ENCODE data around the gene TBX4. TPM values are rescaled to one million over a fixed set of nuclear protein-coding genes. Genes with fewer than 3 reads are reported as not detected.

TBX4 gene
- polyA plus RNA-seq, 1 donor = 12.9 TPM

DNA sequence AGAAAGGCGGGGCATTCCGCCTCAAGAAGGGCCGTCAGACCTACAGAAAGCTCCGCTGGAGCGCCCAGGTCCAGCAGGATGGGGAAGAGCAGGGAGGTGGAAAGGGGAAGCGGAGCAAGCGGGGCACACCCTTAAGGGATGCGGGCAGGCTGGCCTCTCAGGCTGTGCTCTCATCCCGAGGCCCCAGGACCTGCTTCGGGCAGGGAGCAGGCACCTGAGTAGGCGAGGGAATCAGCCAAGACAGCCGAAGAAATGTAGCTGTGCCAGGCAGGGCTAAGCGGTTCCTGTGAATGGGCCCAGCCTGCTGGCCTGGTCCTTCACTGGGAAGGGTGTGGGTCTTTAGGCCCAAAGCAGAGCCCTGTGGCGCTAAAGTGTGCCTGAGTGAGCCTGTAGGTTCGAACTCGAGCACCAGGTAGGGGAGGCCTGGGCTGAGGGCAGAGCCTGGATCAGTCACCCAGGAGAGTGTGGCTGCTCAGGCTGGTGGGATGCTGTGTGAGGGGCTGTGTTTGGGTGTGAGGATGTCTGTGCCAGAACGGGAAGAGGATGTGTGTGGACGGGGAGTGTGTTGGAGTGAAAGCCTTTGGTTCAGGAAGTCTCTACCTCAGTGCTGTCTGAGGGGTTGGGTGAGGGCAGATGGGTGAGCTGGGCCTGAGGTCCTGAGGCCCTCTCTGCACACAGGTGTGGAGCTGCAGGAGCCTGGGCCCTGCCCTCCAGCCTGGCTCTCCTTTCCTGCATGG lies 3.3 kb downstream of the TBX4 start:
- no peak for DNase-seq

DNA sequence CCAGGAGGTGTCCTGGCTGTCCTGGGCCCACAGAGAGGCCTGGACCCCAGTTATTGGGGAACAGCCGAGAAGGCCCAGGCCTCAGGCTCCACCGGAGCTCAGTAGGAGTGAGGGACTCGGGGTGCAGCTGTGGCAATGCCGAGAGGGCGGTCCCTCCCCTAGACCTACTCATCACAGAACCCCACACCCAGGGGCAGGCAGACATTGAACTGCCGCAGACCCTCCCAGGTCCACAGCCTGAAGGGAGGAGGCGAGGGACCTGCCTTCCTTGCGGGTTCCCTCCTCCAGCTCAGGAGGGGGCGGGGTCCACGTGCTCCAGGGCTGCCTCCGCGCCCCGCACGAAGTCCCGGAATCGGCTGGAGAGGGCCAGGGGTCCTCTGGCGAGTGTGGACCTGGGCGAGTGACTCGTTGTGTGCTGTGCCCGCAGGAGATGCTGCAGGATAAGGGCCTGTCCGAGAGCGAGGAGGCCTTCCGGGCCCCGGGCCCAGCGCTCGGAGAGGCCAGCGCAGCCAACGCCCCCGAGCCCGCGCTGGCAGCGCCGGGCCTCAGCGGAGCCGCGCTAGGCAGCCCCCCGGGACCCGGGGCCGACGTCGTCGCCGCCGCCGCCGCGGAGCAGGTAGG lies 3.9 kb downstream of the TBX4 start:
- no peak for DNase-seq

GRCh38 chr17:61456688-61457225 lies 4.5 kb downstream of the TBX4 start:
- no peak for DNase-seq

GRCh38 chr17:61457226-61457983 lies 5.2 kb downstream of the TBX4 start:
- DNase-seq = no peak

GRCh38 chr17:61458000-61458399 lies 5.8 kb downstream of the TBX4 start:
- no peak for DNase-seq

GRCh38 chr17:61458421-61459141 lies 6.4 kb downstream of the TBX4 start:
- DNase-seq = no peak

GRCh38 chr17:61459142-61459809 lies 7.1 kb downstream of the TBX4 start:
- no peak for DNase-seq

DNA sequence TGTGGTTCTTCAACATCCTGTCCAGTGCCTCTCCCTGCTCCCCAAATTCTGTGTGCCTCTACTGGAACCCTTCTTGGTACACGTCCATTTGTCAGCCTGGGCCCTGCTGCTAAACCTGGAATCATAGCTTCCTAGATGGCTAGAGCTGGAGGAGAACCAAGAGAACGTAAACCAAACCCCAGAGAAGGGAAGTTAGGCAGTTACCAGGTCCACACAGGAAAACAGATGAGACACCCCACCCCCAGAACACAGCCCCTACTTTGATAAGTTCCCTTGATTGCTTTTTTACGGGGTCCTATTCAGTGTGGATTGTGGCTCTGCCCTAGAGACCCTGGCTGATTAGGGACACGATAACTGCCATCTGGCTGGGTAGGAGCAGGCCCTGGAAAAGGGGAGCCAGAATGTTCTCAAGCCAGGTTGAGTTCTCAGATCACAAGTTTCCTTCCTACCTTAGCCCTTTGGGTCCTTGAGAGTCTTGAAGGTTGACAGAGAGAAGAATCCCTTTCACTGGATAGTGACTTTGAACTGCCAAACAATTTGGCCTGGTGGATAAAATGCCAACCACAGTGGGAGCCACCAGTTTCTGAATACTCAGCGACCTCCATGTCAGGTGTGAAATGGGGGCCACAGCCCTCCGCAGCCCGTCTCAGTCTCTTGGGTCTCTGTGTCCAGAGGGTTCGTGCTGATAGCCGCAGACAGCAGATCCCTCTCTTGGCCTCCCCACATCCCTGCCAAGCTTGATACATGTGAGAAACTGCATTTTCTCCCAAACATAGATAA lies 7.9 kb downstream of the TBX4 start:
- DNase-seq = no peak

- DNase-seq = no peak
Observed at GRCh38 chr17:61460796-61461585, 8.8 kb downstream of the TBX4 start.

GRCh38 chr17:61461586-61461966 lies 9.4 kb downstream of the TBX4 start:
- no peak for DNase-seq

DNA sequence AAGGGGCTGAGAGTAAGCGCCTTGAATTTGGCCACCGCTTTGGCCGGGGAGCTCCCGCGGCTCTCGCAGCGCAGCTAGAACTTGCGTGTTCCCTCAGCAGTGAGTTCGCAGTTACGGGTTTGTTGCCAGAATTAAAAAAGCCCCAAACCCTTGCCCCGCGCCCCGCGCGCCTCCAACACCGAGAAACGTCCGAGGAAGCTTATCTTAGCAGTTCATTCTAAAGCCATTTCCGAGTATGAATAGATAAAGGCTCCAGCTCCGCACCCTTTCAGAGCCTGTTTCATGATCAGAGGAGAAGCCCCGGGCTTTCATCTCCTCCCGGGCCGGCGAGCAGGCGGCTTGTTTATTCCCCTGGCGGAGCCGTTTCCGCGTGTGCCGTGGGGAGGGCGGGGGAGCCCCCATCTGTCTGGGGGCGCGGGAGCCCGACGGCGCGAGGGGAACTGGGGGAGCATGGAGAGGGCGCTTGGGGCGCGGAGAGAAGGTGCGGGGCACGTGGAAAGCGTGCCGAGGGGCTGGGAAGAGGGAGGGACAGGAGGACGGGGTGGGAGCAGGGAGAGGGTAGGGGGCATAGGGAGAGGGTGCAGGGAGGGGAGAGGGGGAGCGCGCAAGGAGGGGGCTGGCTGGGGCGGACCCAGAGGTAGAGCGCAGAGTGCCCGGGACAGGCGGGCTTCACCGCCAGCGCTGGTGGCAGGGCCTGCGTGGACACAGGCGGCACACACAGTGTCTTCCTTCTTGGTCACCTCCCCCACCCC lies 9.9 kb downstream of the TBX4 start:
- no peak for DNase-seq

- DNase-seq = no peak
Observed at GRCh38 chr17:61462719-61463315, 10.6 kb downstream of the TBX4 start.

GRCh38 chr17:61463316-61464129 lies 11.3 kb downstream of the TBX4 start:
- no peak for DNase-seq

GRCh38 chr17:61464130-61464842 lies 12.1 kb downstream of the TBX4 start:
- DNase-seq = no peak

GRCh38 chr17:61464843-61465180 lies 12.6 kb downstream of the TBX4 start:
- no peak for DNase-seq

DNA sequence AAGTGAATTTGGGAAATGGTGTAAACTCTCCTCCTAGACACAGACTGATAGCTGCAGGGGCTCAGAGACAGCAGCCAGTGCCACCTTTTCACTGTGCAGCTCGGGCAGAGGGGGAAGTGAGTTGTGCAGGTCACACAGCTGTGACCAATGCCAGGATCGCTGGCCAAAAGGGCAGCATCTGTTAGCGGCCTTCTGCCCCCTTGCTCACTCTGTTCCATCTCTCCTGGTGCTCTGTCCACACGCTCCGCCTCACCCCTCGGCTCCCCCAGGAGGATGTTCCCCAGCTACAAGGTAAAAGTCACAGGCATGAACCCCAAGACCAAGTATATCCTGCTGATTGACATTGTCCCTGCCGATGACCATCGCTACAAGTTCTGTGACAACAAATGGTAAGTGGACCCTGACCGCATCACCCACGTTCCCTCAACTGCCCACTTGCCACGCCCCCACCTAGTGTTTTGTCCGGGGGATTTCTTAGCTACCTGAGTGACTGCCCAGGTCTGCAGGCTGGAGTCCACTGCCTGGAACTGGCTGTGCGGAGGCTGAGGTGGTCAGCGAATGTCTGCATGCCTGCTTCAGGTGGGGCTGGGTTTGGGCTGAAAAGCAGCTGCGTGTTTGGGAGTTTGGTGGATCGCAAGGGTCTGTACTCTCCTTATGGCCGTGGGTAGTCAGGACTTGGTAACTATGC lies 13.5 kb downstream of the TBX4 start:
- DNase-seq = no peak

DNA sequence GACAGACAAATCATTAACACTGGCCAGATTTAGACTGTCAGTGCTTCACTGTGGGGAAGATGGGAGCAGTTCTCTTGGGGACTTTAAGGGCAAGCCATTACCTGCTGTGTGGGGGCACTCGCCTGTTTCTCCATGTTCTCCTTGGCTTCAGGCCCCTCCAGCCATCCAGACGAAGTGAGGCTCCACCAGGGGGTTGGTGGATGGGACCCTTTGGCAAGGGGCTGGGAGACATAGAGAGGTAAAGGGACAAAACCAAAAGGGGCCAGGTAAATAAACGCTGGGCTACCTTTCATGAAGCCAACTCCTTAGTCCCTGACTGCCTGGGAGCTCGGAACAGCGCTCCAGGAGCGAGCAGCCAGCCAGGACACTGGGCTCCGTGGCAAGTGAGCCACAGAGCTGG lies 14.0 kb downstream of the TBX4 start:
- DNase-seq = no peak
